Measurements from ENCODE around the gene SUPT5H.

- TF ChIP-seq CEBPB (IDR thresholded peaks at IDR 0.05; ENCODE audit: low read depth, low read length), result no peak
- TF ChIP-seq MAFK (IDR thresholded peaks at IDR 0.05; ENCODE audit: low read depth, low read length), result no peak
- no peak for TF ChIP-seq BHLHE40 (IDR thresholded peaks at IDR 0.05; ENCODE audit: low read depth, low read length)
- TF ChIP-seq CTCF (conservative IDR thresholded peaks at IDR 0.05; ENCODE audit: low read depth, low read length), result no peak
- no peak for TF ChIP-seq RFX5 (IDR thresholded peaks at IDR 0.05; ENCODE audit: low read depth, low read length)
These were observed 73.1 kb downstream of the SUPT5H start for GRCh38 chr19:39518458-39518857.
